ENCODE measurements around the gene PTP4A2.

PTP4A2 gene

DNA sequence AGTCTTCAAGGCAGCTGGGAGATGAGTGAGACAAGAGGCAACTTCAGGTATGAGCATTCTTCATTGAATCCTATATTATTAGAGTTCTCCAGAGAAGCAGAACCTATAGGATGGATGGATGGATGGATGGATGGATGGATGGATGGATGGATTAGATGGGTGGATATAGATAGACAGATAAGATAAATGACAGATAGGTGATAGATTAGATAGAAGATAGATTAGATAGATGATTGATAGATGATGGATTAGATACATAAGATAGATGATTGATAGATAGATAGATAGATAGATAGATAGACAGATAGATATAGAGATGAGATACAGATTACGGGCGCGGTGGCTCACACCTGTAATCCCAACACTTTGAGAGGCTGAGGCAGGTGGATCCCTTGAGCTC lies 79.1 kb downstream of the PTP4A2 start:
- no peak for DNase-seq (ENCODE audit: low read depth)

DNA sequence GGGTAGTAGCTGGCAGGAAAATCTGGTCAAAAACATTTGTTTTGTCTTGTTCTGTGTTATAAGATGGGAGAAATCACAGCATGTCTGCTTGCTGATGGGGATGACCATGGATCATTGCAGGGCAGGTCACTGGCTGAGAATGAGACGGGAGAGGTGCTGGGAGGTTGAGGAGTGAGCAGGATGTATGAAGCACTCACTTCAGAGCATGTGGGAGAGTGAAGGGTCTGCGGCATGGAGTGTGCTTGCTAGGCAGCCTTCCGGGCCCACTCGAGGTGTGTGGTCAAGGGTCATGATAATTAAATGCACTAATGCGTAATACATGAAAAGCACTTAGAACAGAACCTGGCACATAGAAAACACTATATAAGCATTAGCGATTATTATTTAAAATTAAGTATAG lies 80.3 kb downstream of the PTP4A2 start:
- DNase-seq (ENCODE audit: low read depth), result no peak
